Occipital lobe (tissue), 2 donors: ENCODE measurements around the gene HSD17B8. TPM values are rescaled to one million over a fixed set of nuclear protein-coding genes. Genes with fewer than 3 reads are reported as not detected.

Source experiments
- DNase-seq: peaks from one replicate; lab custom pipeline; 2025; lab: John Stamatoyannopoulos, UW
- total RNA-seq: library from RNA; depleted of rRNA; stranded (reverse); fragments of >200 nt; gene quantifications from one replicate; pipeline ENCODE4 v1.2.3, GENCODE V29; 2014

HSD17B8 gene
- total RNA-seq: 4.5 TPM

DNA sequence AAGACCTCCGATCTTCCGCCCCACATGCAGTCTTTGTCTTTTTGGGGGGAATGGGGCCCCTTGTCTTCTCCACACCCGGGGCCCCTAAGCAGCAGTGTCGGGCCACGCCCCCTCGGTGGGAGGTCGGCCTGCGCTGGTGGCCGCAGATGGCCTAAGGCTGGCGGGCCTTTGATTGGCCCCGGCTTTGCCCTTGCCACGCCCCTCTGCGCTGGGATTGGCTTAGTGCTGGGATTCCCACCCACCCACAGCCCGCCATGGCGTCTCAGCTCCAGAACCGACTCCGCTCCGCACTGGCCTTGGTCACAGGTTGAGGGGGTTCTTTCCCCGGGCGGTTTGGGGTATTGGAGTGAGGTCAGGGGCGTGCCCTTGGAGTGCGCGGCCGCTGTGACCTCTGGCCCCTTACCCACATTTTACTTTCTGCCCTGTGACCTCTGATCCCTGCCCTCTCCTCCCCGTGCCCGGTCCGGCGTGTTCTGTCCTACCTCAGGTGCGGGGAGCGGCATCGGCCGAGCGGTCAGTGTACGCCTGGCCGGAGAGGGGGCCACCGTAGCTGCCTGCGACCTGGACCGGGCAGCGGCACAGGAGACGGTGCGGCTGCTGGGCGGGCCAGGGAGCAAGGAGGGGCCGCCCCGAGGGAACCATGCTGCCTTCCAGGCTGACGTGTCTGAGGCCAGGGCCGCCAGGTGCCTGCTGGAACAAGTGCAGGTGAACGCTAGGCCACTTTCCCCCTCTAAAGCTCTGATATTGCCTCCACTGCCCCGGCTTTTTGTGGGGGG lies at the start of gene HSD17B8:
TSS of gene HSD17B8 (plus strand) at position 241 of the 776 bp plus-strand sequence. CDS start at position 255, 14 bp downstream.
- peak; percentile 87 for DNase-seq

DNA sequence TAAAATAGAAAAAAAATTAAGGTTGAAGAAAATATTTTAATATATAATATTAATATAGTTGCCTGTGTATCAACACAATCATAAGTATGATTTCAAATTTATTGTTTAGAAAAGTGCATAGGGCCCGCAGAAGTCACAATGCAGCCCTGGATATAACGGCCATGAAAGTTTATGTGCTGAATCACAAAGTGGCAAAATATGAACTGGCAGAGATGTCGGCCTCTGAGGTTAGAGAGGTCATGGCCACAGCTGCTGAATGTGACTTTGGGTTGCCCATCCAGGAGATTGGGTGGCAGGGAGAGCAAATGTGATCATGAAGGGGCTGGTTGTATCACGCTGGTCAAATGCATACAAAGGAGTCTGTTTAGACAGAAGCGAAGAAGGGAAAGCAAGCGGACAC lies 47.9 kb upstream of the HSD17B8 start:
- no peak for DNase-seq

- DNase-seq: no peak
Measured at GRCh38 chr6:33156964-33157363, 47.5 kb upstream of the HSD17B8 start.

- no peak for DNase-seq
Measured at GRCh38 chr6:33160096-33160495, 44.4 kb upstream of the HSD17B8 start.

DNA sequence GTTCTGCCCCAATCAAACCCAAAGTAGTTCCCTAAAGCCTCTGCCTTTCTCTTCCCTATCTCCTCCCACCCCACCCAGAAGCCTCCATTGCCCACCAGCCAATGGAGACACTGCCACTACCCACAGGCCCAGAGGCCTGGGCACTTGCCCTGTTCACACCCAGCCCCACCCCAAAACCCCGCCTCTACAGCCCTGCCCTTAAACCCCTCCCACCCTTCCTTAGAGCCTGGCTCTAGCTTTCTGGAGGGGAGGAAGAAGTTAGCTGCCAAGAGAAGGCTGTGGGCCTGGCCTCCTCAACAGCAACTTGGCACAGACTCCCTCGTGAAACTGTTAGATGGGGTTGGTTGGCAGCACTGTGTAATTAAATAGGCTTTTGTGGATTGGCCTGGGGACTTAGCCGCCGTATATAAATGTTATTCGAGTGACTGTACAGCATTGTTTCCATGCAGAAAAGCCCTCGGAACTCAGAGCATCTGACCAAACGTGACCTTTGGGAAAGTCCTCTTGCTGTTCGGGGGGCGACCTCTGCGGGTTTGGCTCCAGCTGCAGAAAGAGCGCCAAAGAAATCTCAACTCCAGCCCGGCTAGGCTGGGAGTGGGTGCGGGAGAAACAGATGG lies 43.6 kb upstream of the HSD17B8 start:
- DNase-seq: no peak

GRCh38 chr6:33161354-33162331 lies 42.8 kb upstream of the HSD17B8 start:
- DNase-seq: peak; percentile 24

GRCh38 chr6:33163540-33163939 lies 40.9 kb upstream of the HSD17B8 start:
- no peak for DNase-seq

DNA sequence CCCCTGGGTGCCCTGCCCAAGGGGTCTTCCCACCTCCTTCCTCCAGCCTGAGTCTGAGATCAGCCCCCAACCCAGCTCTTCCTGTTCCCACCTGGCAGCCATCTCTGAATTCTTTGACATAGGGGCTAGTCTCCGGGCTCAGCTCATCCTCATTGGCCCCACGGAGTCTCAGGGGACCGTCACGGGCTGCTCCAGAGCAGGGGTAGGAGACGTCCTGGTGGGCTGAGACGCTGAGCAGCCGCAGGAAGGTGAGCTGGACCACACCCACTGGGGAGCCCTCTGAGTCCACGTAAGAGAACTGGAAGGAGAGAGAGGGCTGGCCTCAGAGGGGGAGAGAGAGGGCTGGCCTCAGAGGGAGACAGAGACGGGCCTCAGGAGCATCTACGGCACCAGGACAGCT lies 40.3 kb upstream of the HSD17B8 start:
- no peak for DNase-seq

- no peak for DNase-seq
Measured at GRCh38 chr6:33164665-33165373, 39.6 kb upstream of the HSD17B8 start.

DNA sequence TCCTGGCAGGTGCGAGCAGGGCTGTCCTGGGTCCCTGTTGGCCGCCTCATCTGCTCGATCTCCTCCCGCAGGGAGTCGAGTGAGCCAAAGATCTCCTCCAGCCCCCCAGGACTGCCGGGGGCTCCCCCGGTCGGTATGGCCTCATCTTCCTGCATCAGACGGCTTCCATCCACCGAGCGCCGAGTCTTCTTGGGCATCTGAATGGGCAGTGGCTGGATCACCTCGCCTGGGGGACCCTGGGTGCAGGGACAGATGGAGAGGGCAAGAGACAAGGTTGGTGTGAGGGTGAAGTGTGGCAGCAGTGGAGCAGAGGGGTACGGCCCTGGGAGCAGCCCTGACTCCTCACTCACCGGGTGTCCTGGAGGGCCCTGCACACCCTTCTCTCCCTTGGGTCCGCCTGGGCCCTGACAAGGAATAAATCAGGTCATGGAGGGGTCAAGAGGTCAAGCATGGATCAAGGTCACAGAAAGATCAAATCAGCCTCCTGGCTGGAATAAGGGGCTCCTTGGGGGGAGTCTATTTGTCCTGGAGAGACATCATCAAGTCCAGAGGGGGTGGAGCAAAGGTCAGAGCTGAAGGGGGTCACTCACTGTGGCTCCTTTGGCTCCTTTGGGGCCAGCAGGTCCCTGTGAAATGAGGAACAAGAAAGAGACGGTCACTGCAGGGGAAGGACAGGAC lies 38.7 kb upstream of the HSD17B8 start:
- no peak for DNase-seq

- DNase-seq: no peak
Measured at GRCh38 chr6:33166363-33166762, 38.1 kb upstream of the HSD17B8 start.

GRCh38 chr6:33166811-33167210 lies 37.6 kb upstream of the HSD17B8 start:
- DNase-seq: no peak

DNA sequence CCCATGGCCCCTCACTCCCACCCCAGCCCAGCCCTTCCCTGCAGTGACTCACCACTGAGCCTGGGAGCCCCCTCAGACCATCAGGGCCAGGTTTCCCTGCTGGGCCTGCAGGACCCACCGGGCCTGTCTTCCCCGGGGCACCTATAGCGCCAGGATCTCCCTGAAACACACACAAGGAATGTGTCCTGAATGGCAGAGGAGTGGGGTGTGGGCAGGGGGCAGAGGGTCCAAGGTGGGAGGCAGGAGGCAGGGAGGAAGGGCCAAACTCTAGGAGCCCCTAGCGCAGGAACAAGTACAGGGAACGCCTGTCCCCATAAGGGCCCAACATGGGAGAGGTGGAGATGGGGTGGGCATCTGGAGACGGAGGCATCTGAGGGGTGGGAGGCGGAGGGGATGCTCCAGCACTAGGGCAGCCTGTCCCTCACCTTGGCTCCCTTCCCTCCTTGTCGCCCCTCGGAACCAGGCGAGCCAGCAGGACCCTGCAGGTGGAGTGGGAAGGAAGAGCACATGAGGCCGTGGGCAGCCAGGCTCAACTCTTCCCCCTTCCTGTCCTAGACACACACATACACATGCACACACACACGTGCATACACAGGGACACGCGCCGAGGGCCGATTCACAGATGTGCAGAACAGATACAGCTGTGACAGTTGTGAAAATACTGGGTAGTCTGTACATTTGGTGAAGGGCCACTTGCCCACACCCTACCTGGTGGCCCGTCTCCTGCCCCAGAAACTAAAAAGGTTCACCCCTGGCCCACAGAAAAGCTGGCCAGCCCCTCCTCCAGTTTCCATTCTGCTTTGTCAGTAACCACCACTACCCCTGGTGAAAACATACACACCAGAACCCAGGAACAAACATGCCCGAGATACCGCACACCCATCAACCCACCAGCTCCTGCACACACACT lies 36.8 kb upstream of the HSD17B8 start:
- no peak for DNase-seq

DNA sequence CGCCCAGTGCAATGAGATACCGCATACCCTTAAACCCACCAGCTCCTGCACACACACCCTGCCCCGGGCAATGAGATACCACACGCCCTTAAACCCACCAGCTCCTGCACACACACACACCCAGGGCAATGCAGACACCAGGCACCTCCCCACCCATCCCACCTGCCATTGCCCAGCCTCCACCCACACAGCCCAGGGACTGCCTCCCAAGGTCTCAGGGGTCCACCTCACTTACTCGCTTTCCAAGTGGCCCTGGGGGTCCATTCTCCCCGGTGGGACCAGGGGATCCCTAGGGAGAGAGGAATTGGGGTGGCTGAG lies 36.2 kb upstream of the HSD17B8 start:
- no peak for DNase-seq

GRCh38 chr6:33168639-33169038 lies 35.8 kb upstream of the HSD17B8 start:
- no peak for DNase-seq

- DNase-seq: no peak
Measured at GRCh38 chr6:33169291-33170175, 34.9 kb upstream of the HSD17B8 start.

- DNase-seq: no peak
Measured at GRCh38 chr6:33170176-33171015, 34.1 kb upstream of the HSD17B8 start.
